OCI-LY1 (cell line): ENCODE data around the gene SP110.

Source experiments
- H2AFZ ChIP-seq: fragments of 200-600 bp; sonication (generic), shearing (Covaris generic); 2 replicates; pipeline ENCODE4 v1.6.0; 2014; ENCODE audit warnings: antibody characterized with exemption, mild to moderate bottlenecking, low read length
- H3F3A ChIP-seq: fragments of 200-600 bp; sonication (generic), shearing (Covaris generic); 2 replicates; pipeline ENCODE4 v1.6.0; 2014; ENCODE audit warnings: mild to moderate bottlenecking, antibody characterized with exemption, low read length, moderate library complexity; ENCODE audit not compliant: insufficient read depth
- H3K27ac ChIP-seq: fragments of 200-600 bp; sonication (generic); 2 replicates; pipeline ENCODE4 v1.5.1; 2014; ENCODE audit warnings: low read length, mixed run types, mild to moderate bottlenecking, low read depth; ENCODE audit not compliant: poor library complexity, severe bottlenecking
- H3K27me3 ChIP-seq: fragments of 200-600 bp; sonication (generic); 2 replicates; pipeline ENCODE4 v1.6.0; 2014; ENCODE audit warnings: antibody characterized with exemption, mild to moderate bottlenecking, low read length, moderate library complexity; ENCODE audit not compliant: insufficient read depth
- H3K36me3 ChIP-seq: fragments of 200-600 bp; sonication (generic); 2 replicates; pipeline ENCODE4 v1.6.1; 2014; ENCODE audit warnings: mild to moderate bottlenecking, antibody characterized with exemption, low read length, moderate library complexity, mixed read lengths; ENCODE audit not compliant: insufficient read depth
- H3K4me1 ChIP-seq: fragments of 200-600 bp; sonication (generic); 2 replicates; pipeline ENCODE4 v1.5.1; 2014; ENCODE audit warnings: mild to moderate bottlenecking, low read length, moderate library complexity; ENCODE audit not compliant: insufficient read depth, severe bottlenecking
- H3K4me2 ChIP-seq: fragments of 200-600 bp; sonication (generic), shearing (Covaris generic); 2 replicates; pipeline ENCODE4 v1.6.1; 2014; ENCODE audit warnings: low read length
- H3K4me3 ChIP-seq: fragments of 200-600 bp; sonication (generic); 2 replicates; pipeline ENCODE4 v1.5.1; 2014; ENCODE audit warnings: low read length, low read depth, mild to moderate bottlenecking, mixed read lengths; ENCODE audit not compliant: poor library complexity, severe bottlenecking
- H3K79me2 ChIP-seq: fragments of 200-600 bp; shearing (Covaris generic); 2 replicates; pipeline ENCODE4 v1.6.1; 2016; ENCODE audit warnings: mixed run types, low read length, mixed read lengths; ENCODE audit not compliant: insufficient read depth
- H3K9ac ChIP-seq: fragments of 200-600 bp; sonication (generic), shearing (Covaris generic); 2 replicates; pipeline ENCODE4 v1.6.1; 2014; ENCODE audit warnings: mild to moderate bottlenecking, low read length, mixed read lengths
- H3K9me2 ChIP-seq: fragments of 200-600 bp; sonication (generic), shearing (Covaris generic); 2 replicates; pipeline ENCODE4 v1.6.1; 2014; ENCODE audit warnings: low read depth, mild to moderate bottlenecking, low read length, mixed read lengths
- H3K9me3 ChIP-seq: fragments of 200-600 bp; shearing (Covaris generic); 2 replicates; pipeline ENCODE4 v1.6.1; 2014; ENCODE audit warnings: low read length, mixed read lengths
- H4K20me1 ChIP-seq: fragments of 200-600 bp; sonication (generic), shearing (Covaris generic); 2 replicates; pipeline ENCODE4 v1.6.0; 2016; ENCODE audit warnings: mild to moderate bottlenecking, low read length; ENCODE audit not compliant: insufficient read depth
- CTCF ChIP-seq: fragments of 200-600 bp; sonication (generic), shearing (Covaris generic); IDR thresholded peaks from 2 replicates; pipeline ENCODE4 v1.5.1; 2017; ENCODE audit warnings: mild to moderate bottlenecking, antibody characterized with exemption, low read length, moderate library complexity, mixed read lengths
- EZH2 ChIP-seq: fragments of 200-600 bp; sonication (generic), shearing (Covaris generic); IDR thresholded peaks from 2 replicates; pipeline ENCODE4 v1.8.0; 2017; ENCODE audit warnings: borderline replicate concordance, mixed run types, mild to moderate bottlenecking, antibody characterized with exemption, low read length, moderate library complexity, mixed read lengths

The SP110 gene

GRCh38 chr2:230155359-230155758 is 64.4 kb downstream of the SP110 start:
- H3K4me3 ChIP-seq = no peak overlapping the region

GRCh38 chr2:230153390-230153976 is 66.3 kb downstream of the SP110 start:
- Histone ChIP-seq H3K27me3 (no peaks in the 10 kb centered on the region), H3K79me2 (no peaks in the 10 kb centered on the region), H3K9me2 (no peaks in the 10 kb centered on the region), H2AFZ (no peak overlapping the region), H4K20me1 (no peaks in the 10 kb centered on the region), H3K27ac (no peak overlapping the region), H3K36me3 (no peaks in the 10 kb centered on the region), H3F3A (no peaks in the 10 kb centered on the region), H3K9ac (no peak overlapping the region), H3K9me3 (peaks cover 6% of the 10 kb centered on the region; the same call in 1 of the 2 replicates), H3K4me2 (no peak overlapping the region), H3K4me3 (no peak overlapping the region), H3K4me1 (peaks cover 2% of the 10 kb centered on the region)
- TF ChIP-seq EZH2 = no peak
- TF ChIP-seq CTCF = no peak

More at GRCh38 chr2:230155359-230155758, 64.4 kb downstream of the SP110 start:
- Histone ChIP-seq H3K79me2 (no peaks in the 10 kb centered on the region), H3K9me3 (peaks cover 6% of the 10 kb centered on the region; the same call in 1 of the 2 replicates), H3K36me3 (no peaks in the 10 kb centered on the region), H3F3A (no peaks in the 10 kb centered on the region), H3K9me2 (no peaks in the 10 kb centered on the region), H4K20me1 (no peaks in the 10 kb centered on the region), H2AFZ (no peak overlapping the region), H3K9ac (no peak overlapping the region), H3K4me1 (no peaks in the 10 kb centered on the region), H3K27ac (no peak overlapping the region), H3K4me2 (no peak overlapping the region), H3K27me3 (no peaks in the 10 kb centered on the region)
- TF ChIP-seq CTCF = no peak
- no peak for TF ChIP-seq EZH2

- no peak overlapping the region for H3K27ac ChIP-seq
- H3K36me3 ChIP-seq = no peaks in the 10 kb centered on the region
- no peaks in the 10 kb centered on the region for H3K9me2 ChIP-seq
- H3K9me3 ChIP-seq = peaks cover 6% of the 10 kb centered on the region; the same call in 1 of the 2 replicates
- H2AFZ ChIP-seq = no peak overlapping the region
- TF ChIP-seq CTCF (no peak), EZH2 (no peak)
- H3K27me3 ChIP-seq = no peaks in the 10 kb centered on the region
- no peaks in the 10 kb centered on the region for H3K79me2 ChIP-seq
- H3K9ac ChIP-seq = no peak overlapping the region
- H3F3A ChIP-seq = no peaks in the 10 kb centered on the region
- H3K4me3 ChIP-seq = no peak overlapping the region
- peaks cover 8% of the 10 kb centered on the region for H3K4me1 ChIP-seq
- no peak overlapping the region for H3K4me2 ChIP-seq
- no peaks in the 10 kb centered on the region for H4K20me1 ChIP-seq
Observed at GRCh38 chr2:230152334-230152733, 67.5 kb downstream of the SP110 start.
